GM18511 (cell line): ENCODE measurements around the gene SGTA.

Source experiments
- ATAC-seq: cut with Tn5 transposase; IDR thresholded peaks from one replicate; pipeline ENCODE4 v1.9.1; 2021; ENCODE audit warnings: mild to moderate bottlenecking, moderate library complexity; ENCODE audit not compliant: unreplicated experiment

Gene SGTA

GRCh38 chr19:2731181-2731995 is 51.7 kb downstream of the SGTA start:
- no peak for ATAC-seq

- ATAC-seq, result no peak
Measured at GRCh38 chr19:2729943-2730818, 52.9 kb downstream of the SGTA start.

GRCh38 chr19:2728783-2729387 is 54.2 kb downstream of the SGTA start:
- no peak for ATAC-seq

- ATAC-seq, result no peak
Measured at GRCh38 chr19:2727640-2727944, 55.5 kb downstream of the SGTA start.

- ATAC-seq, result no peak
Measured at GRCh38 chr19:2726904-2727639, 56.0 kb downstream of the SGTA start.

GRCh38 chr19:2726160-2726855 is 56.8 kb downstream of the SGTA start:
- ATAC-seq, result no peak

GRCh38 chr19:2724148-2724557 is 58.9 kb downstream of the SGTA start:
- ATAC-seq, result no peak

- no peak for ATAC-seq
Measured at GRCh38 chr19:2723747-2724146, 59.3 kb downstream of the SGTA start.

- ATAC-seq, result no peak
Measured at GRCh38 chr19:2723345-2723715, 59.7 kb downstream of the SGTA start.

- ATAC-seq, result no peak
Measured at GRCh38 chr19:2722541-2723344, 60.3 kb downstream of the SGTA start.

GRCh38 chr19:2721570-2722540 is 61.2 kb downstream of the SGTA start:
- no peak for ATAC-seq

- ATAC-seq, result no peak
Measured at GRCh38 chr19:2720777-2721569, 62.1 kb downstream of the SGTA start, which contains the start of gene DIRAS1. DIRAS1 (minus strand) TSS chr19:2721372; CDS start chr19:2717806, 3,566 bp downstream.

- ATAC-seq, result no peak
Measured at GRCh38 chr19:2719920-2720776, 62.9 kb downstream of the SGTA start.

- no peak for ATAC-seq
Measured at GRCh38 chr19:2719232-2719735, 63.8 kb downstream of the SGTA start.

GRCh38 chr19:2717638-2718541 is 65.2 kb downstream of the SGTA start:
- ATAC-seq, result no peak
